GM23338 (cell line): Measurements from ENCODE around the gene VSIR. TPM values are rescaled to one million over a fixed set of nuclear protein-coding genes. Genes with fewer than 3 reads are reported as not detected.

Experiments used
- ATAC-seq: fragments of 200-7000 bp; cut with Tn5 transposase; 3 replicates; pipeline ENCODE4 v1.9.1; 2020
- DNase-seq: peaks from one replicate; pipeline ENCODE4 v3.0.0-alpha.2; 2015; ENCODE audit warnings: low spot score
- H2AFZ ChIP-seq: fragments of 200-600 bp; sonication (generic); 2 replicates; pipeline ENCODE4 v1.8.0; 2016; ENCODE audit warnings: antibody characterized with exemption, mild to moderate bottlenecking, moderate library complexity
- H3F3A ChIP-seq: fragments of 200-600 bp; sonication (generic); replicated peaks from 2 replicates; pipeline ENCODE4 v1.8.0; 2017; ENCODE audit warnings: antibody characterized with exemption, mixed run types, low read depth
- H3K27ac ChIP-seq: fragments of 200-600 bp; sonication (generic); 2 replicates; pipeline ENCODE4 v1.6.1; 2016; ENCODE audit warnings: low read depth
- H3K27me3 ChIP-seq: fragments of 200-600 bp; sonication (generic); 2 replicates; pipeline ENCODE4 v1.8.0; 2016; ENCODE audit warnings: mild to moderate bottlenecking, mixed run types, moderate library complexity; ENCODE audit not compliant: insufficient read depth
- H3K36me3 ChIP-seq: fragments of 200-600 bp; sonication (generic); 2 replicates; pipeline ENCODE4 v1.8.0; 2016; ENCODE audit warnings: mild to moderate bottlenecking; ENCODE audit not compliant: insufficient read depth
- H3K4me1 ChIP-seq: fragments of 200-600 bp; sonication (generic); 2 replicates; pipeline ENCODE4 v1.8.0; 2016; ENCODE audit warnings: mild to moderate bottlenecking, moderate library complexity; ENCODE audit not compliant: insufficient read depth
- H3K4me2 ChIP-seq: fragments of 200-600 bp; sonication (generic); 2 replicates; pipeline ENCODE4 v1.7.1; 2017; ENCODE audit warnings: mixed run types
- H3K4me3 ChIP-seq: fragments of 200-600 bp; sonication (generic); 2 replicates; pipeline ENCODE4 v1.6.1; 2016; ENCODE audit warnings: mixed run types
- H3K79me2 ChIP-seq: fragments of 200-600 bp; sonication (generic); replicated peaks from 2 replicates; pipeline ENCODE4 v1.8.0; 2017; ENCODE audit warnings: mild to moderate bottlenecking; ENCODE audit not compliant: insufficient read depth
- H3K9me2 ChIP-seq: fragments of 200-600 bp; sonication (generic); 2 replicates; pipeline ENCODE4 v1.8.0; 2017; ENCODE audit not compliant: insufficient read depth
- H4K20me1 ChIP-seq: fragments of 200-600 bp; sonication (generic); replicated peaks from 2 replicates; pipeline ENCODE4 v1.8.0; 2017; ENCODE audit warnings: mild to moderate bottlenecking; ENCODE audit not compliant: insufficient read depth
- H3K27ac Mint-ChIP-seq: 2 replicates; pipeline ENCODE4 v1.8.0; 2020; ENCODE audit warnings: inconsistent platforms, mild to moderate bottlenecking, moderate library complexity, mixed read lengths
- H3K27me3 Mint-ChIP-seq: 3 replicates; pipeline ENCODE4 v1.8.0; 2022; ENCODE audit warnings: low read depth, mild to moderate bottlenecking, moderate library complexity, mixed read lengths, inconsistent platforms; ENCODE audit not compliant: insufficient read depth, poor library complexity
- H3K36me3 Mint-ChIP-seq: 3 replicates; pipeline ENCODE4 v1.8.0; 2021; ENCODE audit warnings: low read depth, mild to moderate bottlenecking, inconsistent platforms, moderate library complexity, mixed read lengths
- H3K4me1 Mint-ChIP-seq: 3 replicates; pipeline ENCODE4 v1.8.0; 2020; ENCODE audit warnings: mild to moderate bottlenecking, inconsistent platforms, mixed read lengths
- H3K4me3 Mint-ChIP-seq: 3 replicates; pipeline ENCODE4 v1.8.0; 2021; ENCODE audit warnings: moderate library complexity, mild to moderate bottlenecking, inconsistent platforms, mixed read lengths
- H3K9me3 Mint-ChIP-seq: 3 replicates; pipeline ENCODE4 v1.8.0; 2020; ENCODE audit warnings: moderate library complexity, mild to moderate bottlenecking, inconsistent platforms, mixed read lengths
- CREB1 ChIP-seq: fragments of 250-450 bp; sonication (Bioruptor Pico); IDR thresholded peaks from 2 replicates; pipeline ENCODE4 v1.5.0; 2020; ENCODE audit warnings: low read depth, mild to moderate bottlenecking, moderate library complexity
- CTCF ChIP-seq, 2 experiments: fragments of 200-600 bp in 1 of 2; sonication (generic) in 1 of 2; conservative IDR thresholded peaks; 2 replicates each; pipeline versions ENCODE4 v1.5.1 to v1.6.1; 2016 to 2017; ENCODE audit warnings: antibody characterized with exemption in 2 of 2, low read depth in 2 of 2, mild to moderate bottlenecking in 2 of 2, moderate library complexity in 1 of 2
- EZH2 ChIP-seq: fragments of 200-600 bp; sonication (generic); IDR thresholded peaks from one replicate; pipeline ENCODE4 v1.8.0; 2017; ENCODE audit warnings: antibody characterized with exemption, mild to moderate bottlenecking, low read depth; ENCODE audit not compliant: unreplicated experiment
- NANOG ChIP-seq: IDR thresholded peaks from 2 replicates; pipeline ENCODE4 v1.6.1; 2016; ENCODE audit warnings: antibody characterized with exemption, borderline replicate concordance
- POLR2AphosphoS5 ChIP-seq: IDR thresholded peaks from 2 replicates; pipeline ENCODE4 v1.6.1; 2016; ENCODE audit warnings: antibody characterized with exemption, low read depth
- REST ChIP-seq: IDR thresholded peaks from one replicate; pipeline ENCODE4 v1.6.1; 2018; ENCODE audit warnings: antibody characterized with exemption; ENCODE audit not compliant: unreplicated experiment
- ZNF114 ChIP-seq: fragments of 250-450 bp; sonication (Bioruptor Pico); IDR thresholded peaks from 2 replicates; pipeline ENCODE4 v1.5.0; 2020; ENCODE audit warnings: mild to moderate bottlenecking, moderate library complexity
- ZNF462 ChIP-seq: fragments of 250-450 bp; sonication (Bioruptor Pico); IDR thresholded peaks from 2 replicates; pipeline ENCODE4 v1.5.0; 2020; ENCODE audit warnings: mild to moderate bottlenecking, moderate library complexity
- polyA plus RNA-seq: library from polyadenylated mRNA; unstranded; fragments of >200 nt; fragmentation: Nextera tagmentation; extraction: Ambion mirVana; gene quantifications from 2 replicates; pipeline ENCODE4 v1.2.1, GENCODE V29; 2016
- total RNA-seq: library from RNA; depleted of rRNA; stranded (reverse); fragments of >200 nt; shearing (Covaris generic); gene quantifications from 2 replicates; pipeline ENCODE4 v1.2.3, GENCODE V29; 2014

The VSIR gene
- total and polyA plus RNA-seq, 2 experiments from 2014 or later = 0.10 to 0.74 TPM

- H3K36me3 ChIP-seq = peaks cover 7% of the 10 kb centered on the region
- H3K4me2 ChIP-seq = no peak overlapping the region
- H3K4me1 ChIP-seq = no peaks in the 10 kb centered on the region
- no peak; the same call in 1 of the 2 replicates for TF ChIP-seq POLR2AphosphoS5
- TF ChIP-seq NANOG = no peak
- no peak for TF ChIP-seq CREB1 (CRISPR knock-in tag)
- TF ChIP-seq ZNF114 (CRISPR knock-in tag) = no peak
- TF ChIP-seq REST = no peak
- TF ChIP-seq EZH2 = no peak
- no peak for TF ChIP-seq ZNF462 (CRISPR knock-in tag)
- TF ChIP-seq CTCF (conservative IDR thresholded peaks at IDR 0.05; ENCODE audit: low read depth in 2 of 2) = peak; percentile 76 to 90
- Mint-ChIP-seq H3K4me3 (no peak overlapping the region), H3K9me3 (no peaks in the 10 kb centered on the region; the same call in 1 of the 3 replicates), H3K36me3 (peaks cover 24% of the 10 kb centered on the region), H3K27ac (no peak overlapping the region), H3K4me1 (peaks cover 2% of the 10 kb centered on the region; the same call in 2 of the 3 replicates), H3K27me3 (peaks cover 6% of the 10 kb centered on the region)
- no peaks in the 10 kb centered on the region for H3K79me2 ChIP-seq
- no peak overlapping the region for H2AFZ ChIP-seq
- DNase-seq = peak; percentile 74
- H4K20me1 ChIP-seq = no peaks in the 10 kb centered on the region; the same call in 1 of the 2 replicates
- no peaks in the 10 kb centered on the region for H3K27me3 ChIP-seq
- no peaks in the 10 kb centered on the region for H3F3A ChIP-seq
- peak; percentile 87 for ATAC-seq
- no peaks in the 10 kb centered on the region for H3K9me2 ChIP-seq
- no peak overlapping the region for H3K27ac ChIP-seq
- no peak overlapping the region for H3K4me3 ChIP-seq
Measured at GRCh38 chr10:71812016-71812912, 38.9 kb upstream of the VSIR start.
